HepG2 (cell line): ENCODE results near the gene ERRFI1. TPM values are rescaled to one million over a fixed set of nuclear protein-coding genes. Genes with fewer than 3 reads are reported as not detected.

Experiments used
- ATAC-seq: fragments of 200-7000 bp; cut with Tn5 transposase; 3 replicates; pipeline ENCODE4 v1.9.1; 2020; ENCODE audit warnings: mild to moderate bottlenecking, moderate library complexity
- BruUV-seq: library from RNA; stranded (reverse); fragments of 400-500 nt; replicated peaks from 2 replicates; lab custom pipeline; 2021; lab: Mats Ljungman, UMichigan
- CTCF ChIA-PET: fragments of 300-600 bp; formaldehyde crosslinking; extraction: SDS; loops from one replicate; lab custom pipeline; 2021; ENCODE audit warnings: low total read pairs, inconsistent platforms, low intra/inter-chr PET ratio; lab: Yijun Ruan, JAX
- POLR2A ChIA-PET: fragments of 350-600 bp; sonication (Branson Sonifier 250); formaldehyde crosslinking; loops from one replicate; lab custom pipeline; 2020; ENCODE audit warnings: antibody characterized with exemption, inconsistent platforms; lab: Yijun Ruan, JAX
- DNase-seq: peaks from one replicate; pipeline ENCODE4 v3.0.0-alpha.2; 2015; ENCODE audit warnings: low spot score
- FAIRE-seq: peaks from 3 replicates; lab custom pipeline; 2011; peaks lifted over from hg19 to GRCh38; lab: Jason Lieb, UNC
- H2AFZ ChIP-seq: one replicate; pipeline ENCODE4 v1.6.1; 2011; ENCODE audit warnings: low read length, inconsistent platforms
- H3K27ac ChIP-seq: fragments of 300-600 bp; 3 replicates; pipeline ENCODE4 v1.8.0; 2011; ENCODE audit warnings: mixed run types, mild to moderate bottlenecking, mixed read lengths, low read length, inconsistent platforms; ENCODE audit not compliant: insufficient read depth; ENCODE audit errors: extremely low read length
- H3K27me3 ChIP-seq, 2 experiments: fragments of 200-600 bp in 1 of 2; 2 replicates in 1 of 2; 3 replicates in 1 of 2; pipeline versions ENCODE4 v1.6.0 to v1.8.0; 2011; ENCODE audit warnings: low read length in 2 of 2, mild to moderate bottlenecking in 2 of 2, moderate library complexity in 2 of 2, inconsistent platforms in 1 of 2; ENCODE audit not compliant: insufficient read depth in 2 of 2, control insufficient read depth in 1 of 2
- H3K36me3 ChIP-seq, 2 experiments: fragments of 200-600 bp in 1 of 2; replicated peaks in 1 of 2; 2 replicates in 1 of 2; 3 replicates in 1 of 2; pipeline versions ENCODE4 v1.5.1 to v1.8.0; 2011; ENCODE audit warnings: low read length in 2 of 2, inconsistent platforms in 1 of 2; ENCODE audit not compliant: insufficient read depth in 2 of 2, control insufficient read depth in 1 of 2
- H3K4me1 ChIP-seq: 2 replicates; pipeline ENCODE4 v1.5.1; 2012; ENCODE audit warnings: low read length, inconsistent platforms; ENCODE audit not compliant: insufficient read depth
- H3K4me2 ChIP-seq: 2 replicates; pipeline ENCODE4 v1.6.0; 2011; ENCODE audit warnings: low read depth, low read length, inconsistent platforms
- H3K4me3 ChIP-seq, 3 experiments: fragments of 200-600 bp in 1 of 3; sonication (generic), shearing (Covaris generic) in 1 of 3; replicated peaks in 1 of 3; 2 replicates each; pipeline ENCODE4 v1.5.1; 2011 to 2016; ENCODE audit warnings: low read length in 3 of 3, inconsistent platforms in 2 of 3, low read depth in 2 of 3, mild to moderate bottlenecking in 2 of 3, control low read depth in 1 of 3, mixed read lengths in 1 of 3; ENCODE audit not compliant: insufficient read depth in 1 of 3
- H3K79me2 ChIP-seq: one replicate; pipeline ENCODE4 v1.6.1; 2011; ENCODE audit warnings: low read length, inconsistent platforms; ENCODE audit not compliant: insufficient read depth
- H3K9ac ChIP-seq: 2 replicates; pipeline ENCODE4 v1.6.0; 2011; ENCODE audit warnings: mild to moderate bottlenecking, low read depth, low read length, inconsistent platforms; ENCODE audit not compliant: insufficient read depth
- H3K9me3 ChIP-seq: 2 replicates; pipeline ENCODE4 v1.5.1; 2012; ENCODE audit warnings: mild to moderate bottlenecking, low read length
- H4K20me1 ChIP-seq: 2 replicates; pipeline ENCODE4 v1.6.0; 2011; ENCODE audit warnings: inconsistent platforms, mild to moderate bottlenecking, low read length, moderate library complexity; ENCODE audit not compliant: insufficient read depth
- DRAP1 ChIP-seq: IDR thresholded peaks from 2 replicates; pipeline ENCODE4 v1.6.1; 2016; ENCODE audit warnings: missing genetic modification reagents, missing compliant biosample characterization
- EEA1 ChIP-seq: sonication (generic); formaldehyde crosslinking; IDR thresholded peaks from 2 replicates; pipeline ENCODE4 v1.5.1; 2020; ENCODE audit warnings: mild to moderate bottlenecking, missing genetic modification reagents, borderline replicate concordance
- FOXM1 ChIP-seq: sonication (generic); formaldehyde crosslinking; IDR thresholded peaks from 2 replicates; pipeline ENCODE4 v1.5.0; 2020; ENCODE audit warnings: missing genetic modification reagents
- KLF11 ChIP-seq: IDR thresholded peaks from 2 replicates; pipeline ENCODE4 v1.6.1; 2016; ENCODE audit warnings: missing compliant biosample characterization
- MBNL3 ChIP-seq: fragments of 250-450 bp; sonication (Bioruptor Pico); conservative IDR thresholded peaks from 2 replicates; pipeline ENCODE4 v1.8.0; 2022; ENCODE audit warnings: mild to moderate bottlenecking, inconsistent platforms
- NFKB2 ChIP-seq: sonication (generic); formaldehyde crosslinking; IDR thresholded peaks from 2 replicates; pipeline ENCODE4 v1.4.0; 2020; ENCODE audit warnings: missing genetic modification reagents, borderline replicate concordance
- PCBP2 ChIP-seq: fragments of 200-400 bp; formaldehyde crosslinking; optimal IDR thresholded peaks from 2 replicates; pipeline ENCODE3; 2018; ENCODE audit warnings: low read length, low read depth; ENCODE audit not compliant: poor library complexity, severe bottlenecking
- RERE ChIP-seq: IDR thresholded peaks from 2 replicates; pipeline ENCODE4 v1.6.1; 2016; ENCODE audit warnings: low read depth, missing genetic modification reagents, missing compliant biosample characterization
- RXRA ChIP-seq: sonication (generic); formaldehyde crosslinking; IDR thresholded peaks from 2 replicates; pipeline ENCODE4 v1.5.1; 2020; ENCODE audit warnings: missing genetic modification reagents
- SIX4 ChIP-seq: sonication (generic); formaldehyde crosslinking; IDR thresholded peaks from 2 replicates; pipeline ENCODE4 v1.4.0; 2020; ENCODE audit warnings: missing genetic modification reagents
- ZNF12 ChIP-seq: sonication (generic); formaldehyde crosslinking; IDR thresholded peaks from 2 replicates; pipeline ENCODE4 v1.5.0; 2020; ENCODE audit warnings: missing genetic modification reagents
- ZNF431 ChIP-seq: sonication (generic); formaldehyde crosslinking; IDR thresholded peaks from 2 replicates; pipeline ENCODE4 v1.9.0; 2022; ENCODE audit warnings: missing genetic modification reagents, low read depth, mild to moderate bottlenecking, borderline replicate concordance
- ZNF784 ChIP-seq: sonication (generic); formaldehyde crosslinking; IDR thresholded peaks from 2 replicates; pipeline ENCODE4 v1.5.1; 2020; ENCODE audit warnings: missing genetic modification reagents, mild to moderate bottlenecking, borderline replicate concordance
- ZZZ3 ChIP-seq: sonication (generic); formaldehyde crosslinking; IDR thresholded peaks from 2 replicates; pipeline ENCODE4 v1.4.0; 2020; ENCODE audit warnings: missing genetic modification reagents, mild to moderate bottlenecking, borderline replicate concordance
- WGBS: methylation state at CpG from one replicate; pipeline ENCODE4 v1.1.6; 2017; ENCODE audit warnings: low lambda C conversion rate; 5-methylcytosine and 5-hydroxymethylcytosine counted together
- in situ Hi-C: cut with HindIII; loops from 2 replicates; pipeline ENCODE4 v1.10.0; 2017; ENCODE audit warnings: low pct_unique_long_range_greater_than_20kb; ENCODE audit not compliant: extremely low pct_ligation_motif_present
- intact Hi-C: fragments of 100-400 bp; cut with micrococcal nuclease; formaldehyde crosslinking; loops from one replicate; pipeline ENCODE4 v1.10.0; 2022; ENCODE audit not compliant: unreplicated experiment
- polyA plus RNA-seq, 8 experiments: library from polyadenylated mRNA; depleted of rRNA in 3 of 8; stranded (reverse) in 7 of 8; unstranded in 1 of 8; fragments of >200 nt; fragmentation: Illumina TruSeq in 4 of 8; extraction: Trizol in 4 of 8; gene quantifications; 2 replicates each; pipeline versions ENCODE4 v1.2.1 to v1.2.3, GENCODE V29; 2011 to 2016; ENCODE audit warnings: low read depth in 4 of 8, missing spikeins in 1 of 8, mixed read lengths in 1 of 8; ENCODE audit not compliant: insufficient read depth in 1 of 8
- total RNA-seq, 5 experiments: library from RNA; depleted of rRNA; stranded (reverse); fragments of >200 nt; fragmentation: Illumina TruSeq; extraction: Trizol; gene quantifications; 2 replicates each; pipeline ENCODE4 v1.2.3, GENCODE V29; 2016; ENCODE audit warnings: low read depth in 1 of 5

Gene ERRFI1
- total and polyA plus RNA-seq, 2 of the 13 experiments (the other 11 are each of a cell fraction or from before 2014, with no cell fraction given) = 84.4 to 753 TPM

- ChIA-PET CTCF (no interaction called here), POLR2A (no interaction called here)
- DNase-seq (no peak), FAIRE-seq (no peak), ATAC-seq (no peak)
- in situ Hi-C loops (no loop called here), intact Hi-C loops (no loop called here)
- Histone ChIP-seq H3K9me3 (no peaks in the 10 kb centered on the region), H2AFZ (no peak overlapping the region), H3K4me3 (no peak overlapping the region), H3K36me3 (no peaks in the 10 kb centered on the region; a peak in 1 of 5 replicates), H3K4me2 (no peak overlapping the region), H4K20me1 (0 out of 2 replicates have a peak, but pooled peaks cover 7% of the 10 kb centered on the region), H3K9ac (no peak overlapping the region), H3K27me3 (no peaks in the 10 kb centered on the region), H3K4me1 (peaks cover 29% of the 10 kb centered on the region), H3K79me2 (no peaks in the 10 kb centered on the region), H3K27ac (no peak overlapping the region)
- no TSS peak for BruUV-seq
- 93% methylated on average over 4 of the region's 4 CpGs for WGBS
- TF ChIP-seq MBNL3 (CRISPR knock-in tag) (no peak), ZNF431 (CRISPR knock-in tag) (no peak), RXRA (CRISPR knock-in tag) (no peak), RERE (CRISPR knock-in tag) (no peak), NFKB2 (no peak), ZZZ3 (no peak), ZNF12 (no peak), ZNF784 (CRISPR knock-in tag) (no peak), DRAP1 (CRISPR knock-in tag) (no peak), FOXM1 (CRISPR knock-in tag) (no peak), KLF11 (no peak), EEA1 (CRISPR knock-in tag) (no peak), SIX4 (CRISPR knock-in tag) (no peak), PCBP2 (no peak)
Measured at GRCh38 chr1:8002921-8003320, 23.2 kb downstream of the ERRFI1 start.
